Measurements from ENCODE around the gene HLCS.
A peak's percentile ranks its signal among the peaks of the same experiment; 100 is the strongest.
"Not testable (repeated sequence)": the region's sequence is repeated elsewhere in the genome, so short reads cannot be mapped to it uniquely, and the experiment has no call there.

The HLCS gene

DNA sequence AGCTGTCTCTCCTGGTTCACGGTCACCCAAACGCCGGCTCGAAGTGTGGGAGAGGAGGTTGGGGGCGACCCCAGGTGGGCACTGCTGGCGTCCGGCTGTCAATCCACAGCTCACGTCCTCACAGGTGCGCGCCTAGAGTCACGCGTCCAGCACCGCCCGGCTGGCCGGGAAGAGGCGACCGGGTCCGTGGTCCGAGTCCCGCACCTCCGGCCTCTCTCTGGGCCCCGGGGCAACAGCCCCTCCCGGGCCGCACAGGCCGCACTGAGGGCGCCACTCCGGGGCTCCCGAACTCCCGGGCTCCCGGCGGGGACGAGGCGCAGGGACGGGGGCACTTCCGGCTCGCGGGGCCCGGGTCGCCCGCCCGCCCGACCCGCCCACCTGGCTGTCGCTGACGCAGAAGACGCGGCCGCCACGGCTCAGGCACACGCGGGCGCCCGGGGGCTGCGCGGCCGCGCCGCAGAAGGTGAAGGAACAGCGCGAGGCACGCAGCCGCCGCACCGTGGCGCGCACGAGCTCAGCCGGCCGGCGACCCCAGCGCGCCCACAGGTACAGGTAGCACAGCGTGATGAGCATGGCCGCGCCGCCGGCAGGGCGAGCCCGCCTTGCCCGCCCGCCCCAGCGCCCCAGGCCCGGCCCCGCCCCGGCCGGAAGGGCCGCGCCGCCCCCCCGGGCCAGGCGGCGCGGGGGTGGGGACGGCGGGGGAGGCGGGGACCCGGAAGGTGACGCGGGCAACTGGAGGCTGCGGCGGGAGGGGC is at the start of gene HLCS:
HLCS (minus strand) TSS at position 604 of the 755 bp plus-strand sequence; CDS start at position 573, 31 bp downstream.
- TF ChIP-seq, protein P1, sequence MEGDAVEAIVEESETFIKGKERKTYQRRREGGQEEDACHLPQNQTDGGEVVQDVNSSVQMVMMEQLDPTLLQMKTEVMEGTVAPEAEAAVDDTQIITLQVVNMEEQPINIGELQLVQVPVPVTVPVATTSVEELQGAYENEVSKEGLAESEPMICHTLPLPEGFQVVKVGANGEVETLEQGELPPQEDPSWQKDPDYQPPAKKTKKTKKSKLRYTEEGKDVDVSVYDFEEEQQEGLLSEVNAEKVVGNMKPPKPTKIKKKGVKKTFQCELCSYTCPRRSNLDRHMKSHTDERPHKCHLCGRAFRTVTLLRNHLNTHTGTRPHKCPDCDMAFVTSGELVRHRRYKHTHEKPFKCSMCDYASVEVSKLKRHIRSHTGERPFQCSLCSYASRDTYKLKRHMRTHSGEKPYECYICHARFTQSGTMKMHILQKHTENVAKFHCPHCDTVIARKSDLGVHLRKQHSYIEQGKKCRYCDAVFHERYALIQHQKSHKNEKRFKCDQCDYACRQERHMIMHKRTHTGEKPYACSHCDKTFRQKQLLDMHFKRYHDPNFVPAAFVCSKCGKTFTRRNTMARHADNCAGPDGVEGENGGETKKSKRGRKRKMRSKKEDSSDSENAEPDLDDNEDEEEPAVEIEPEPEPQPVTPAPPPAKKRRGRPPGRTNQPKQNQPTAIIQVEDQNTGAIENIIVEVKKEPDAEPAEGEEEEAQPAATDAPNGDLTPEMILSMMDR (IDR thresholded peaks at IDR 0.05; ENCODE audit: unreplicated experiment in 3 of 3) = no peak
- Mint-ChIP-seq H3K4me3 (peak within 1 kb of the TSS; percentile 83 to 96 (median 86)), H3K27me3 (ENCODE audit: low read depth) (no peaks in the 10 kb centered on the region), H3K9me3 (no peaks in the 10 kb centered on the region), H3K4me1 (peaks cover 11% of the 10 kb centered on the region), H3K27ac (peak within 1 kb of the TSS; percentile 66 to 86 (median 77)), H3K36me3 (ENCODE audit: low read depth) (peaks cover 6% of the 10 kb centered on the region)

DNA sequence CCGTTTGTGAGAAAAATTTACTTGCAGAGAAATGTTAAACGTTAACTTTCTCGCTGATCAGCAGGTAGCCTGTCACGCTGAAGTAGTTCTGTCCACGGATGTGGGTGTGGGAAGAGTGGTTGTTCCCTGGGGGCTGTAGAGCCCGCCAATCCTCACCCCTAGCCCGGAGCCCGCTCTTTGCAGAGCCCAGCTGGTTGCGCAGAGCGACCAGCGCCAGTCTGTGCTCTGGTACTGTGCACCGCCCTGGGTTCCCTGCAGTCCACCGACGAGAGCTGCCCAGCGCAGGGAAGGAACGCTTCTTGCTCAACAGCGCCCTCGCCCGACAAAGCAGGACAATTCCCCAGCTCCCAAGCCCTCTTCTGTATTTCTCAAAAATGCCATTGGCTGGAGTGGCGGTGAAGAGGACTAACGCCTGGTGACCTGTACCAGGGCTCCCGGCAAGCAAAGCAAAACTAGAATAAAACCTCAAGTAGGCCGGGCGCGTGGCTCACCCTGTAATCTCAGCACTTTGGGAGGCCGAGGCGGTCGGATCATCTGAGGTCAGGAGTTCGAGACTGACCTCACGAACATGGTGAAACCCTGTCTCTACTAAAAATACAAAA is 43.4 kb upstream of the HLCS start:
- H3K4me1 Mint-ChIP-seq = peaks cover 4% of the 10 kb centered on the region
- H3K4me3 Mint-ChIP-seq = peak overlapping the region; percentile 59 to 72 (median 68)
- TF ChIP-seq, protein P1 (IDR thresholded peaks at IDR 0.05; ENCODE audit: unreplicated experiment in 3 of 3) = peak; percentile 63 to 84 (median 83)
- H3K9me3 Mint-ChIP-seq = no peaks in the 10 kb centered on the region
- H3K36me3 Mint-ChIP-seq (ENCODE audit: low read depth) = no peaks in the 10 kb centered on the region
- H3K27ac Mint-ChIP-seq = peak overlapping the region in 1 of 3 experiments; percentile 15
- H3K27me3 Mint-ChIP-seq (ENCODE audit: low read depth) = peaks cover 70% of the 10 kb centered on the region

DNA sequence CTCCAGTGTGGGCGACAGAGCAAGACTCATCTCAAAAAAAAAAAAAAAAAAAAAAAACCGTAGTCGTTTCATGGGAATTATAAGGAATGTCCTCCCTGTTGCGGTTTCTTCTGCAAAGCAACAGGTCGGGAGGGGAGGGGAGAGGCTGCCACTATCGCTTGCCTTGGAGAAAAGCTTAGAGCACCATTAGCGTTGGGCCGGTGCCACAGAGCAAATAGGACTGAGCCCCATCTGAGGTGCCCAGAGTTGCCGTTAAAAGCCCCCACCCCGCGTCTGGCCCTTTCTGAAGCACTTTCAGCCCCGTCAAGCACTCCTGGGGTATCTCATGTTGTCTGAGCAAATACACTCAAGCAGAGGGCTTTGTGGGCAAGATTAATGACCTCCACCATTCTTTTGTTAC is 42.3 kb upstream of the HLCS start:
- Mint-ChIP-seq H3K36me3 (ENCODE audit: low read depth) (no peaks in the 10 kb centered on the region), H3K27me3 (ENCODE audit: low read depth) (peaks cover 75% of the 10 kb centered on the region), H3K27ac (no peak overlapping the region), H3K4me3 (peak overlapping the region in 1 of 3 experiments; percentile 60), H3K4me1 (peaks cover 4% of the 10 kb centered on the region), H3K9me3 (no peaks in the 10 kb centered on the region)
- TF ChIP-seq, protein P1 (IDR thresholded peaks at IDR 0.05; ENCODE audit: unreplicated experiment in 3 of 3) = no peak

DNA sequence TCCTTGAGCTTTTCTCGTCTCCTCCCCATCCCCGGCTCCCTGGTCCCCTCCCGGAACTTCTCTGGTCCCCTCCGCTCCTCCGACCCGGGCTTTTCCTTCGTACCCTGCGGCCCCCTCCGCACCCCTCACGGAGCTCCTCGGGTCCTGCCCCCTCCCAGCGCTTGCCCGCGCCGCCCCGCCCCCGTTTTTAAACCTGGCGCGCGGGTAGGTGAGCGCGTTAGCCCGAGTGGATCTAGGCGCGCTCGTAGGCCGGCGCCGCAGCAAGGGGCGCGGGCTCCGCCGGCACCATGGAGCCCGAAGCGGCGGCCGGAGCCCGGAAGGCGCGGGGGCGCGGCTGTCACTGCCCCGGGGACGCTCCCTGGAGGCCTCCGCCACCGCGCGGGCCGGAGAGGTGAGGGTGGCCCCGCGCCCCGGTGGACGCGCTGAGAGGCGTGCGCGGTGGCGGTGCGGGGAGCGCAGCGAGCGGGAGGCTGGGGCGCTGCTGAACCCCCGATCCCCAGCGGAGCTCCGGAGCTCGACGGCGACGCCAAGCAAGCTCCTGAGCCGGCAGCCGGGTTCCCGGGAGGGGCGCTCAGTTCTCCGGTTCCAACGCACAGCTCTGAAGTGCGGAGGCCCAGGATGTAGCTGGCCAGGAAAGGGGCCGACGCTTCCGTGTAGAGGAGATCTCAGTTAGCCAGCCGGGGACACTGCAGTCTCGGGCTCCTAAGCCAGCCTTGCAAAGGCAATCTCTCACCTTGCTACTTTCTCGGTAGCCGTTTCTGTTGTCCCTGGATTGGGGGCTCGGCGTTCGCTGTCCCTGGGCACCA is 40.2 kb upstream of the HLCS start, which contains the start of gene RIPPLY3:
RIPPLY3 (plus strand) TSS at position 217 of the 806 bp plus-strand sequence; CDS start at position 288, 71 bp downstream.
- Mint-ChIP-seq H3K9me3 (no peaks in the 10 kb centered on the region), H3K36me3 (ENCODE audit: low read depth) (no peaks in the 10 kb centered on the region), H3K4me3 (peak within 1 kb of the TSS; percentile 70 to 78 (median 74)), H3K27me3 (ENCODE audit: low read depth) (peaks cover 80% of the 10 kb centered on the region), H3K4me1 (peaks cover 5% of the 10 kb centered on the region), H3K27ac (no peak within 1 kb of the TSS)
- TF ChIP-seq, protein P1 (IDR thresholded peaks at IDR 0.05; ENCODE audit: unreplicated experiment in 3 of 3) = no peak

DNA sequence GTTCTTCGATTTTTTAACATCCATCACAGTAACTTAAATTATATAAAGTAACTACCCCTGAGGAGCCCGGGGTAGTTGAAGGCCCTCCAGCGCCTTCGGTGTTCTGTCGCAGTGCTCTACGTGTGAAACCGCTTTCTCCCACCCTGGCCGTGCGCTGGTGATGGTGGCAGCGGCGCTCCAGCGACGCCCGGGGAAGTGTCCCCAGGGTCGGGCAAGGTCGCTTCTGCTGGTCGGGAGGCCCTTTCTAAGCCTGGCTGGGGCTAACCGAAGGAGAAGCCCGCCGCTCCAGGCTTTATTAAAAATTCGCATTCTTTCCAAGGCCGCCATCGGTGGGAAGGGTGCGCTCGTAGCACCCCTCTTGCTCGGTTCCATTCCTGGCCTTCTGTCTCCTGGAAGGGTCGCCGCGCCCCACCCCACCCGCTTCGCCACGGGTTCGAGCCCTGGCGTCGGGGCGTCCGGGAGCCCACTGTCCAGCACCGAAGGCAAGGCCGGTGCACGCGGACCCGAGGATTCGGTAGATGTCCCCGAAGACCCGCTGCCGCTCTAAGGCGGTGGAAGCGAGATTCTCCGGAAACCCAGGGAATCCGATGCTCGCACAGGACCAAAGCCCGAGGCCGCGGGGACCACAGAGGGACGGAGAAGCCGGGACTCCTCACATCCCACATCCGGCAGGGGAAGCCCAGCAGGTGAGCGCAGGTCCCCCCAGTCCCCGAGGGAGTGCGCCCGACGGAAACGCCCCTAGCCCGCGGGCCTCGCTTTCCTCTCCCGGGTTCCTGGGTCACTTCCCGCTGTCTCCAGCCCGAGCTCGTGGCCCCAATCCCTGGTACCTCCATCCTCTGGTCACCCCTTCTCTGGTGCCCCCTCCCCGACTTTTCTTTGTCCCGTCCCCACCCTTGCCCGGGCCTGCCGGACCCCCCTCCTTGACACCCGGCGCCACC is 39.3 kb upstream of the HLCS start:
- H3K4me3 Mint-ChIP-seq = peak overlapping the region; percentile 49 to 70 (median 65)
- H3K27ac Mint-ChIP-seq = no peak overlapping the region
- H3K9me3 Mint-ChIP-seq = no peaks in the 10 kb centered on the region
- H3K36me3 Mint-ChIP-seq (ENCODE audit: low read depth) = no peaks in the 10 kb centered on the region
- peaks cover 76% of the 10 kb centered on the region for H3K27me3 Mint-ChIP-seq (ENCODE audit: low read depth)
- H3K4me1 Mint-ChIP-seq = peaks cover 10% of the 10 kb centered on the region
- TF ChIP-seq, protein P1 (IDR thresholded peaks at IDR 0.05; ENCODE audit: unreplicated experiment in 3 of 3) = no peak

DNA sequence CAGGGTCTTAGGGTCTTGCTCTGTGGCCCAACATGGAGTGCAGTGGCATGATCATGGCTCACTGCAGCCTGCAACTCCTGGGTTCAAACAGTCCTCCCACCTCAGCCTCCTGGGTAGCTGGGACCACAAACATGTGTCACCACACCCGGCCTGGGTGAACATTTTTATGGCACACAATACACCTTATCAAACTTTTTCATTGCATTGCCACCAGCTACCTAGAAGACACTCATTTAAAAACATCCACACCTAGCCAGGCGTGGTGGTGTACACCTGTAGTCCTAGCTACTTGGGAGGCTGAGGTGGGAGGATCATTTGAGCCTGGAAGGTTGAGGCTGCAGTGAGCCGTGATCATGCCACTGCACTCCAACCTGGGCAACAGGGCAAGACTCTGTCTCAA is 37.4 kb upstream of the HLCS start:
- H3K27me3 Mint-ChIP-seq (ENCODE audit: low read depth) = peaks cover 63% of the 10 kb centered on the region
- not testable (repeated sequence) for H3K4me1 Mint-ChIP-seq; H3K9me3 Mint-ChIP-seq; H3K27ac Mint-ChIP-seq; H3K36me3 Mint-ChIP-seq (ENCODE audit: low read depth); H3K4me3 Mint-ChIP-seq

DNA sequence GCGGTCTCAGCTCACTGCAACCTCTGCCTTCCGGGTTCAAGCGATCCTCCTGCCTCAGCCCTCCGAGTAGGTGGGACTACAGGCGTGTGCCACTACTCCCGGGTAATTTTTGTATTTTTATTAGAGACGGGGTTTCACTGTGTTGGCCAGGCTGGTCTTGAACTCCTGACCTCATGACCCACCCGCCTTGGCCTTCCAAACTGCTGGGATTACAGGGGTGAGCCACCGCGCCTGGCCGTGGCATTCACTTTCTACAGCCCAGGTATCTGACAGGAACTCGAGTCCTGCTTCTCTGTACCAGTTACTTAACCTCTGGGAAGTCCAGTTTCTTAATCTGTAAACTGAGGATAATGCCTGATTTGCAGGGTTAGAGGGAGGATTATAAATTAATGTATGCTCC is 36.4 kb upstream of the HLCS start:
- H3K36me3 Mint-ChIP-seq (ENCODE audit: low read depth); H3K9me3 Mint-ChIP-seq; H3K4me1 Mint-ChIP-seq; H3K27ac Mint-ChIP-seq: not testable (repeated sequence)
- H3K27me3 Mint-ChIP-seq (ENCODE audit: low read depth) = peaks cover 56% of the 10 kb centered on the region
- H3K4me3 Mint-ChIP-seq = peak overlapping the region in 1 of 3 experiments; percentile 14
